BE2C (cell line): ENCODE results near the gene YBX3.

Experiments used
- DNase-seq: peaks from one replicate; pipeline ENCODE4 v3.0.0-alpha.2; 2020
- H3K27me3 ChIP-seq: fragments of 250-450 bp; sonication (Bioruptor Pico); 2 replicates; pipeline ENCODE4 v1.5.1; 2020; ENCODE audit warnings: mild to moderate bottlenecking
- H3K36me3 ChIP-seq: fragments of 250-450 bp; sonication (Bioruptor Pico); 2 replicates; pipeline ENCODE4 v1.5.1; 2020; ENCODE audit warnings: mild to moderate bottlenecking
- H3K4me1 ChIP-seq: fragments of 250-450 bp; sonication (Bioruptor Pico); 2 replicates; pipeline ENCODE4 v1.5.1; 2020
- H3K4me3 ChIP-seq: 2 replicates; pipeline ENCODE4 v1.5.1; 2011; ENCODE audit warnings: low read depth, low read length
- H3K9me3 ChIP-seq: fragments of 250-450 bp; sonication (Bioruptor Pico); 2 replicates; pipeline ENCODE4 v1.5.1; 2020
- CTCF ChIP-seq: IDR thresholded peaks from 2 replicates; pipeline ENCODE4 v1.5.1; 2012; ENCODE audit warnings: mild to moderate bottlenecking, low read depth, low read length

The YBX3 gene

GRCh38 chr12:10720974-10721650 lies 2.0 kb downstream of the YBX3 start:
- no peaks in the 10 kb centered on the region for H3K4me1 ChIP-seq
- no peaks in the 10 kb centered on the region for H3K36me3 ChIP-seq
- no peak for TF ChIP-seq CTCF
- no peaks in the 10 kb centered on the region for H3K9me3 ChIP-seq
- DNase-seq = no peak
- no peak overlapping the region for H3K4me3 ChIP-seq
- peaks cover 100% of the 10 kb centered on the region for H3K27me3 ChIP-seq

- TF ChIP-seq CTCF = no peak
- H3K4me3 ChIP-seq = no peak overlapping the region
- H3K9me3 ChIP-seq = no peaks in the 10 kb centered on the region
- no peaks in the 10 kb centered on the region for H3K4me1 ChIP-seq
- H3K36me3 ChIP-seq = no peaks in the 10 kb centered on the region
- peaks cover 93% of the 10 kb centered on the region for H3K27me3 ChIP-seq
- no peak for DNase-seq
Observed at GRCh38 chr12:10719482-10719881, 3.6 kb downstream of the YBX3 start.

- no peak overlapping the region for H3K4me3 ChIP-seq
- no peaks in the 10 kb centered on the region for H3K4me1 ChIP-seq
- no peaks in the 10 kb centered on the region for H3K36me3 ChIP-seq
- no peak for DNase-seq
- no peaks in the 10 kb centered on the region; the same call in 1 of the 2 replicates for H3K9me3 ChIP-seq
- peaks cover 92% of the 10 kb centered on the region for H3K27me3 ChIP-seq
- no peak for TF ChIP-seq CTCF
Observed at GRCh38 chr12:10718279-10718821, 4.8 kb downstream of the YBX3 start.

- no peaks in the 10 kb centered on the region for H3K4me1 ChIP-seq
- DNase-seq = no peak
- H3K4me3 ChIP-seq = no peak overlapping the region
- H3K27me3 ChIP-seq = peaks cover 92% of the 10 kb centered on the region
- H3K9me3 ChIP-seq = no peaks in the 10 kb centered on the region; the same call in 1 of the 2 replicates
- TF ChIP-seq CTCF = no peak
- no peaks in the 10 kb centered on the region for H3K36me3 ChIP-seq
Observed at GRCh38 chr12:10717410-10717809, 5.7 kb downstream of the YBX3 start.

- Histone ChIP-seq H3K36me3 (no peaks in the 10 kb centered on the region), H3K4me1 (no peaks in the 10 kb centered on the region), H3K27me3 (peaks cover 92% of the 10 kb centered on the region), H3K4me3 (no peak overlapping the region), H3K9me3 (no peaks in the 10 kb centered on the region; the same call in 1 of the 2 replicates)
- TF ChIP-seq CTCF = no peak
- DNase-seq = no peak
Observed at GRCh38 chr12:10716704-10717315, 6.3 kb downstream of the YBX3 start.

- H3K36me3 ChIP-seq = no peaks in the 10 kb centered on the region
- peaks cover 92% of the 10 kb centered on the region for H3K27me3 ChIP-seq
- H3K4me1 ChIP-seq = no peaks in the 10 kb centered on the region
- H3K9me3 ChIP-seq = no peaks in the 10 kb centered on the region; the same call in 1 of the 2 replicates
- no peak for DNase-seq
- no peak for TF ChIP-seq CTCF
- H3K4me3 ChIP-seq = no peak overlapping the region
Observed at GRCh38 chr12:10716277-10716676, 6.8 kb downstream of the YBX3 start.
